ENCODE results near the gene STK16.

DNA sequence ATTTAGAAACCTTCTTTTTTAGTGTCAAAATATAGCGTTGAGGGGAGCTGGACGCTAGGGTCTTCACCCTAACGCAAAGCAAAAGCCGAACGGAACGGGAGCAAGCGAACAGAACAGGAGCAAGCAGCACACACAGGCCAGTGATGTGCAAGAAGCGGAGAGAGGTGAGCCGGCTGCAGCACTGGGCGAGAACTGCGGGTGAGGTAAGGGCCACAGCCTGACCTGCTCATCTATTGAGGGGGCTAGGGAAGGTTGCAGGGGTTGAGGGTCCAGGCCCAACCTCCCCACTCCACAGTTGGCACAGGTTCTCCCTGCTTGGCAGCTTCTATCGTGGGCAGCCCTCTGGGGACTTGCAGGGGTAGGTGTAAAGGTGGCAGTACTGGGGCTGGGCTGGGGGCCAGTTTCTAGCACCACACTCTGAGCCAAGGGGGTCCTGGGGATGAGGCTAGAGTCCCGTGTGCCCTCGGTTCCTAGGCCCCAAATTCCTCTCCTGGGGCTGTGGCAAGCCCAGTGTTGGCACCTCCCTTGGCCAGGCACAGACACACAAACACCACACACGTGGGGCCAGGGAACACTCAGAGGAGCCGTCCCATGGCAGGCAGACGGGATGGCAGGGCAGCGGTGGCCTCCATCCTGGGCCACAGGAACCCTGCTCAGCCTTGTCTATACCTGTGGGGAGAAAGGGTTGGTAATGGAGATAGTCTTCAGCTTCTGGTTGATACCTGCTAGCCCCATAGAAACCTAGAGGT, 25.3 kb upstream of the STK16 start:
- TF ChIP-seq POLR2A (IDR thresholded peaks at IDR 0.05) (no peak), CTCF (IDR thresholded peaks at IDR 0.05 in 4 of 5, conservative IDR thresholded peaks at IDR 0.05 in 1 of 5) (no peak)
